GM03348 (cell line): Measurements from ENCODE around the gene RING1.

Experiments used
- DNase-seq: peaks from one replicate; pipeline ENCODE4 v3.0.0; 2012; ENCODE audit warnings: low spot score

RING1 gene

DNA sequence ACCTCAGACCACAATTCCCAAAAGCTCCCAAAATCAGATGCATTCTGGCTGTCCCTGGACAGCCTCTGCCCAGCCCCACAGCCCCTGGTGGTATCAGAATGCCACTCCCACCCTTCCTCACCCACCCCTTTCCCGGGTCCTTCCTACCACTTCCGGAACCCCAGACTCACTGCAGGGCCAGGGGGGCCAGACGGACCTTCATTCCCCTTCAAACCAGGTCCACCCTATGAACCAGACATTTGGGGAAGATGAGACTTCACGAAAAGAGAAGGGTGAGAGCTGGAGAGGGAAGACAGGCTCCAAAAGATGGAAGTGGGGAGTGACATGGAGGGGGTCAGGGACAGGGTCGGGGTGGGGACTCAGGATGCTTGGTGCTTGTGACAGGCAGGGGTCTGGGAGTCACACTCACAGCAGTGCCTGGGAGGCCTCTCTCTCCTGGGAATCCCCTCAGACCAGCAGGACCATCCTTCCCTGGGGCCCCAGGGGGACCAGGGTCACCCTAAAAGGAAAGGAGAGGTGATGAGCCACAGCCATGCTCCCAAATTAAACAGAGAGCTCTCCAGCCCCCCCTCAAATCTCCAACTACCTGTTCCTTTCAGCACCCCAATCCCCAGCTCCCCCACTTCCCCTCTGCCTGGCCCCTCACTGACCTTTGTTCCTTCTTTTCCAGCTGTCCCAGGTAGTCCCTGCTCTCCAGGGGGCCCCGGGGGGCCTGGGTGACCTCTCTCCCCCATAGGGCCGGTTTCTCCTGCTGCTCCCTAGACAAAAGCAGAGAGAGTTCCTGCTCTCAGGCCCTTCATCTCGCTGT is 36.2 kb upstream of the RING1 start:
- no peak for DNase-seq

DNA sequence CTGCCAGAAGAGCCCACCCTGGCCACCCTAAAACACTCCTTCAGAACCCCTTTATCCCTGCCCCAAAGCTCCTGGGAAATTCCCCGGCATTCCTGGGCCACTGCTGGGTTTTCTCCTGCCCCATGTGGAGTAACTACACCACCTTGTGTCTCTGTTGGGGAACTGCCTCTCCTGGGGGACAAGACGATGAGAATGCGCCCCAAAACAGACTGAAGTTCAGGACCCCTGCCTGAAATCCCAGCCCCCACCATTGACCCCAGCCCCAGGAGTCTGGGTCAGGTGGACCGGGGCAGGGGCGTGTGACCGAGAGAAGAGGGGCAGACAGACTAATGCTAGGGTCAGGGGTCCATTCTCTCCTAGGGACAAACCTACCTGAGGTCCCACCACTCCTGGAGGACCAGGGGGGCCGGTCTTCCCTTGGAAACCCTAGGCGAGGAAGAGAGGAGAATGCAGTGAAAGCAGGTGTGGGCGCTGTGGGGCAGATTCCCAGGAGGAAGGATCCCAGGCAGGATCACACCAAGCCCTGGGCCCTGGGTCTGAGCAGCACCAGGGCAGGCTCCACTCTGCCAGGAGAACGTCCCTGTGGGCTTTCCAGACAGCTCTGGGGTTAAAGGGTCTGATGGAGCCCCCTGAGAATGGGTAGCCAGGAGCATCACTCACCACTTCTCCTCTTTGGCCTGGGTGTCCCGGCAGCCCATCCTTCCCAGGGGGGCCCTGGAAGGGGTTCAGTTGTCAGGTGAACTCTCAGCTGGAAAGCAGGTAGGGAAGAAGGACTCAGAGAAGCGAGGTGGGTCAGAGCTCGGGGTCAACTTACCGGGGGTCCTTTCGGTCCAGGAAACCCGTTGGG is 35.4 kb upstream of the RING1 start:
- DNase-seq: peak; percentile 79

DNA sequence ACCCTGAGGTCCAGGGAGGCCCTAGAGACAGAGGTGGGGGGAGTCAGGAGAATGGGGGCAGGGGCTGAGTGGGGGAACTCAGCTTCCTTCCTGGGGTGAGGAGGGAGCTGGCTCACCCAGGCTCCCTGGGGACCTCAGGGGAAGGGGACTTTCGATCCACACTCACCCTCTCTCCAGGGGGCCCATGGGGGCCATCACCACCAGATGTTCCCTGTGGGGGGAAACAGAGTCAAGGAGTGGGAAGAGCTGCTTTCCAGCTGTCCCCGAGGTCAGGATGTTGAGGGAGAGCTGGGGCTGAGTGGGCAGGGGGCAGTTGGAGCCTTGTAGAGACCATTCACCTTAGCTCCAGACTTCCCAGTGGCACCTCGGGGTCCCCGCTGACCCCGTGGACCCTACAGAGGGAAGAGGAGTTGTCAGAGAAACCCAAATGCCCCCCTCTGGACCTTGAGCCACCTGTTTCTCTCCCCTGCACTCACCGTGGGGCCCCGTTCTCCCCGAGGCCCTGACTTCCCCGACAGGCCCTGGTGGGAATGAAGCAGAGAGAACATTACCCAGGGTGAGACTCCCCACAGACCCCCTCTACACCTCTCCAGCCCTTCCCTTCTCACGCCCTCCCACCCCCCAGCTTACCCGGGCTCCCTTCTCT is 34.6 kb upstream of the RING1 start:
- DNase-seq: no peak

DNA sequence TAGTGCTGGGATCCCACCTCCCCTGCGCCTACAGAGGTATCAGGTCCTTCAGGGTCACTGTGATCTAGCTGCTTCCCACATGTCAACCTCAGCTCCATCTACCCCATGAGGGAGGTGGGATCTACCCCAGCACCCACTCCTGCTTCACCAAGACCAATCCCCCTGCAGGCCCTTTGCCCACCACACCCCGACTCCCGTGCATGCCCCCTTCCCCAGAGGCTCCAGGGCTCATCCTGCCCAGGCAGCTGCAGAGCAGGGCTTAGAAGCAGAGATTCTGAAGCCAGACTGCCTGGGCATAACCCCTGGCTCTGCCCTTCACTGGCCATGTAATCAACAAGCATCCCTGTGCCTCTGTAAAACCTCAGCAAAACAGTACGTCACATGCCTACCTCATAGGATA is 33.5 kb upstream of the RING1 start:
- no peak for DNase-seq

DNA sequence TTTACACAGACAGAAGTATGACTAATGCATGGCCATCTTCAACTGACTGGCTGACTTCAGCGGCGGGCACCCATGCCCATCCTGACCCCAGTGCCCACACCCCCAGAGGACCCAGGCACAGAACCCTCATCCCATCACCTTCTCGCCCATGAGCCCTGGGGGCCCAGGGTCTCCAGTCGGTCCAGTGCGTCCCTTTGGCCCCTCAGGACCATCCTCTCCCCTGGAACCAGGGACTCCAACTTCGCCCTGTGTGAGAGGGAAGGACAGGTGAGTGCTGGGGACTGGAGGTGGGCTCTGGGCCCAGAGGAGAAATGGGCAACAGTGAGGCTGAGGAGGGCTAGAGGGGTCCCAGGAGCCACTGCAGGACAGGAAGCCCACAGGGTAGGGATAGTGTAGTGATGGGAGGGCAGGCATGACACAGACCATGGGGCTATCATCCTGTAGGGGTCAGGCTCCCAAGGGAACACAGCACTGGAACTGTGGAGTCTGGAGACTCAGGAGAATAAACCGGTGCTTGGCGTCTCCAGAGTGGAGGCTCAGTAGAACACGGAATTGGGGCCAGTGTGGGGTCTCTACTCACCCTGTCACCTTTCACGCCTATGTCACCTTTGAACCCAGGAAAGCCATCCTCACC is 32.7 kb upstream of the RING1 start:
- no peak for DNase-seq

DNA sequence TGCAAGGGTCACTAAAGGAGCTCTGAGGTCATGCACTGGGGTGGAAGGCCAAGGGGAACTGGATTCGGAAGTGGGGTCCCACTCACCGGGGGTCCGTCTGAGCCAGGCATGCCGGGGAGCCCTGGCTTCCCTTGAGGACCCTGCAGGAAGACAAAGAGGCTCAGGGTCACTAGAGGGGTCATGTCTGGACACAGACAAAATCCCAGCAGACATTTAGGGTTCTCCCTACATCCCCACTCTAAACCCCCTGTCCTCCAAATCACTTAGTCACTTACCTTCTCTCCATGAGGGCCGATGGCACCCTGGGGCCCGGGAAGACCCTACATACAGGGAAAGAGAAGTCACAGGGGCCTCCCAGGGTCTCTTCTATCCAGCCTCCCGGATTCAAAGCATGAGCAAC is 31.4 kb upstream of the RING1 start:
- no peak for DNase-seq

DNA sequence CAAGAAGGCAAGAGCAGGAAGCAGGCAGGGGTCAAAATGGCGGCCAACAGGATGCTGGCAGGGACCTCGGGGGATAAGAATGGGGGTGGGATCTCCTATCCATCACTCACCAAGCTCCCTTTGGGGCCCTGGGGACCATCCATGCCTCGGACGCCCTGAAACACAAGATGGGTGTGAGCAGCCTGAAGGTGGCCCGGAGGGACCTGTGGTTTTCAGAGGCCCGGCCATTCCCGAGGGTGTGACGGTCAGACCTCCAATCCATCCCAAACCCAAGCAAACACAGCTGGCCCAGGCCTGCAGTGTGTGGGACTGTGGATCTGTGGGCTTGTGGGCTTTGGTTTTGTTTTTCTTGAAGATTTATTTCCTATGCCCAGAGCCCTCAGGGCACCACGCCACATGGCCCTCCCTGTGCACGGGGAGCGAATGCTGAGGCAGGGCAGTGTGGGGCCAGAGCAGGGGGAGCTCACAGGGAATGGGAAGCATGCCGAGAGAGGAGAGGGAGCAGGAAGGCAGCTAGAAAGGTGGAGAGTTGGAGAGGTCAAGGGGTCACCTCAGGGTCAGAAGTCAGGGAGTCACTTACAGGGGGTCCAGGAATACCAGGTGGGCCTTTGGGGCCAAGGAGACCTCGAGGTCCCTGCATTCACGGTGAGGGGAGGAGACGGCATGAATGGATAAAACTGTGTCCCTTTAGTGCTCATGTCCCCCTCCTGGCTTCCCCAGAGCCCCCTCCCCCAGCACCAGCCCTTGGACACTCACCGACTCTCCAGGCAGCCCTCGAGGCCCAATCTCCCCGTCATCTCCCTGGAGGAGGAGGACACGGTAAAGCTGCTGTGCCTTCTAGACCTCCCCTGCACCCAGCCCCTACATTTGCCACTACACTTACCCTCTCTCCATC is 30.5 kb upstream of the RING1 start:
- DNase-seq: no peak

DNA sequence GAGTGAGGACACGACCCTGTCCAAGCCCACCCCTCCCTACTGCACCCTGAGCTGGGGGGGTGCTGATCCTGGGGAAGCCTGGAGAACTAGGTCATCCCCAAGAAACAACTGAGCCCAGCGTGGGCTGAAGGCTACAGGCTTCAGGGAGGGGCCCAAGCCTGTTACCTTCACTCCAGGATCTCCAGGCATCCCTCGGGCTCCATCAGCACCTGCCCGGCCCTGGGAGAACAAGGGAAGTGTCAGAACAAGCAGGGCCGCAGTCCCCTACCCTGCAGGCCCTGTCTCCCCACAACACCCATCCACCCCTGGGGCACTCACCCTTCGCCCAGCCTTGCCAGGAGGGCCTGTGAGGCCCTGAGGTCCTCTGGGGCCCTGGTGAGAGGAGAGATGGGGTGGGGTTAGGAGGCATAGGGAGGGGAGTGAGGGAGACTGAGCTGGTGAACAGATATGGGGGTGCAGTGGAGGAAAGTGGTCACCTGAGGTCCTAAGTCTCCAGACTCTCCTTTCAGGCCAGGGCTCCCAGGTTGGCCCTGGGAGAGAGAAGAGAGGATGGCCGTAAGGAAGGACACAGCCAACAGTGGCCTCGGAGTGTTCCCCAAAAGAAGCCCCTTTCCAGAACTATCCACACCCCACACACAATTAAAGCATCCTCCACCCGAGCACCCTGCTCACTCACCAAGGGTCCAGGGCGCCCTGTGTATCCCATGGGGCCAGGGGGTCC is 29.4 kb upstream of the RING1 start:
- no peak for DNase-seq

DNA sequence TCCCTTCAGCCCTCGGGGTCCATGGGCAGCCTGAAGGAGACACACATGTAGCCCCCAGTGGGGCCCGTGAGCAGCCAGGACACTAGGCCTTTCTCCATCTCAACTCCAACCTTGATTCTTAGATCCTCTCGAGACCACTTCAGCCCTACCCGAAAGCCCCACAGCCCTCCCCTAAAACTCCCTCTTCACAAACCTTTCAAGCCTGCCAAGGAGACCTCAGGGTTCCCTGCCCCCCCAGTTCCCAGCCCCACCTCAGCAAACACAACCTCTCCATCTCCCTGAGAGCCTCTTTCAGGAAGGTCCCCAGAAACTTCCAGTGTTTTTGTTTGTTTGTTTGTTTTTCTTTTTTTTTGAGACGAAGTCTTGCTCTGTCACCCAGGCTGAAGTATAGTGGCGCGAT is 27.2 kb upstream of the RING1 start:
- DNase-seq: no peak

DNA sequence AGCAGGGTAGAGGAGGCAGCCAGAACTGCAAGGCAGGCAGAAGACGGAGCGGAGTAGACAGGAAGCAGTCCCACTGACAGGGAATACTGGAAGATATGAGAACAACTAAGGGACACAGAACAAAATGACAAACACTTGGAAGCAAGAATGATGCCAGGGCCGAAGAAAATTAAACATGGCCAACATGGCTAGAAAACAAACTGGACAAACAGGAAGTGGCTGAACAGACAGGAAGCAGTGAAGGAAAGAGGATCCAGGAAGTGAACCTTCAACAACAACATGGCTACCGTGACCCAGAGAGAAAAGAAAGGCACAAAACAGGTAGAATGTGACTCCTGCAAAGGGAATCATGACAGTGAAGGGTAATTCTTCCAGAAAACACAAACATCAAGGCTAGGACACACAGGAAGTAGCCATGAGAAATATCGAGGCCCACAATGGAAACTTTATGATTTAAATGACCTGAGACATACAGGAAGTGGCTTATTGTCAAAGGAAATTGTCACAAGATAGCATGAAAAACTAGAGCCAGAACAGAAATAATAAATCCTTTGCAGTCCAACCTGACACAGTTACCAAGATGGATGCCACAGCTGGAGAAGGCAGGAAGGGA is 25.1 kb upstream of the RING1 start:
- no peak for DNase-seq

DNA sequence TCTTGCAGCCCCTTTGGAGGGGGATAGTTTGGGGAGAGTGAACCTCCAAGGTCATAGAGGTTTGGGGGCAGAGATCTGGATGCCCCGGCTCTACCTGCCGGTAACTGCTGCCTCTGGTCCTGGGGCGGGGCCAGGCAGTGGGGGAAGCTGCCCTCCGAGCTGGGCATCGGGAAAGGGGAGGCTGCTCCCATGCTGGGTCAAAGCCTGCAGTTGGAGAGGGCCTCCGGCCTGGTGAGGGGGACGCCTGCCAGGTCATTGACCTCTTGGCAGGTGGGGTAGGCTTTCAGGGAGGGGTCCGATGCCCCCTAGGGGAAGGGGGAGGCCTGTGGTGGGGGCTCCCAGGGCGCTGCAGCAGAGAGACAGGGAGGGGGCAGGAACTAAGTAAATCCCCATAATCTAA is 23.1 kb upstream of the RING1 start:
- no peak for DNase-seq

DNA sequence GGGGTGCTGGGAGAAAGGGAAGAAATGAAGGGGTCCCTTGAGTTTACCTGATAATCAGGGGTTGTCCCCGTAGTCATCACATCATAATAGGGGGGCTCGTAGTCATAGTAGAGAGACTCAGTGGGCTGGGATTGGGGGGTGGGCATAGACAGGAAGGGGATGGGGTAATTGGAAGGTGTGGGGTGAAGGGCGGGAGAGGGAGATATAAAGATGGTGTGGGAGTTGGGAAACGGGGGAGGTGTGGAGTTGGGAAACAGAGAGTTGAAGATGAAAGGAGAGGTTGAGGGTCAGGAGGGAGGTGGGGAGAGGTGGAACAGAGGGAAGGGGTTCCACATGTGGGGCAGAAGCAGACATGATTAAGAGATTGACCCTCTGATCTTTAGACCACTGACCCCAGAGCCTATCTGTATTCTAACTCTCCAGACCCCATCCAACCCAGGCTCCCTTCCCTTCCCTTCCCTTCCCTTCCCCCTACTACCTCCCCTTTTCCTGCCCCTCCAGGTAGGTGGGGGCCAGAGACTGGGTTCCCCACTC is 22.6 kb upstream of the RING1 start:
- no peak for DNase-seq

DNA sequence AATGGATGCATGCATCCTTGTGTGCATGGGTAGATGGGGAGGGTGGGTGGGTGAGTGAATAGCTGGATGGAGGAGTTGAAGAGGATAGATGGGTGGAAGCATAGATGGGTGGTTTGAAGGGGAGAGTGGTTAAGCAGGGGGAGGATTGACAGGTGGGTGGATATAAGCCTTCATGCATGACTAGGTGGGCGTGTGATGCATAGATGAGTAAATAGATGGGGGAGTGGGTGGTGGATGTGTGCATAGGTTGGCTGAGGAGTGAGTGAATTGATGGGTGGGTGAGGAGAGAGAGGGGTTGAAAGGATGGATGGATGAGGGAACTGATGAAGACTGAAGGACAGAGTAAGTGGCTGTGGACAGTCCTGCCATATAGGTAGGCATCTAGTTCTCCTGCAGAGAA is 20.5 kb upstream of the RING1 start:
- no peak for DNase-seq

DNA sequence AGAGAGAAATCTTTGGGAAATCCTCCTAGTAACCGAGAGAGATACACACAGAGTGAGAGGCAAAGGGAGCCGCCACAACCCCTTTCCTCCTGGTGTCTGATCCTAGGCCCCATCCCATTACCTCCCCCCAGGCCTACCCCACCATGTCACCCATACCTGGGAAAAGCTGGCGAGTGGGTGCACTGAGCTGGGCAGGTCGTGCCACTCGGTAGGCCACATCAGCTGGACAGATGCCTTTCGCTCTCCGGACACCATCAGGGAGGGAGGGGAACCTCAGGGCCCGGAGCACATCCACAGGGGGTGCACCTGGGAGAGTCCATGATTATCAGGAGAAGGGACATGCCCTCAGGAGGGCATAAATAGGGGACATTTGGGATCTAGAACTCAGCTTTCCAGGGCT is 19.1 kb upstream of the RING1 start:
- DNase-seq: no peak

DNA sequence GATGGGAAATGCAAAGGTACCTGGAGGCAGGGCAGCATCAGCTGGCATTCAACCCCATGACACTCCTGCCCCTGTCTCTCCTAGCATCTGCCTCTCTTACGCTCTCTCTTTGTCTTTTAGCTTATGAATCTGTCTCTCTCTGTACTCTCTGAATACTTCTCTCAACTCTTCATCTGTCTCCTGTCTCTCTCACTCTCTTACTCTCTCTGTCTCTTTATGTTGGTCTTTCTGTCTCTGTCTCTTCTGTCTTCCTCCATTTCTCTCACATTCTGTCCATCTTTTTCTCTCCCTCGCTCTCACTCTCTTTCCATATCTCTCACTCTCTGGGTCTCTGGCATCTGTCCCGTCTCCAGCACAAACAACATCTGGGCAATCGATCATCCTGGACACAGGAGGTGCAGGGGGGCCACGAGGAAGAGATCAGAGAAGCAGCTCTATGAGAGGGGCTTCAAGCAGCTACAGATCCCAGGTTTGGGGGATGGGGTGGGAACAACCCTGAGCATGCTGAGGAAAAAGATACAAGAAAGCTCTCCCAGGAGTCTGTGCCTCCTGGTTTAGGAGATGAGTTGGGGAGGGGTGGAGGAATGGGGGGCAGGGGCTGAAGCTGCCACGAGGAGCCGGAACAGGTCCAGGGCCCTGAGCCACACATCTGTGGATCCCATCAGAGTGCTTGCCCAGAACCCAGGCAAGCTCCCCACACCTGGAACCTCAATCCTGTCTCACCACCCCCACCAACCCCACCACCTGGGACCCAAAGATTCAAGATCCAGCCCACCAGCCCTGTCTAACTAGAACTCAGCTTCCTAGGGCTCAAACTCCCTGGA is 18.5 kb upstream of the RING1 start:
- no peak for DNase-seq

DNA sequence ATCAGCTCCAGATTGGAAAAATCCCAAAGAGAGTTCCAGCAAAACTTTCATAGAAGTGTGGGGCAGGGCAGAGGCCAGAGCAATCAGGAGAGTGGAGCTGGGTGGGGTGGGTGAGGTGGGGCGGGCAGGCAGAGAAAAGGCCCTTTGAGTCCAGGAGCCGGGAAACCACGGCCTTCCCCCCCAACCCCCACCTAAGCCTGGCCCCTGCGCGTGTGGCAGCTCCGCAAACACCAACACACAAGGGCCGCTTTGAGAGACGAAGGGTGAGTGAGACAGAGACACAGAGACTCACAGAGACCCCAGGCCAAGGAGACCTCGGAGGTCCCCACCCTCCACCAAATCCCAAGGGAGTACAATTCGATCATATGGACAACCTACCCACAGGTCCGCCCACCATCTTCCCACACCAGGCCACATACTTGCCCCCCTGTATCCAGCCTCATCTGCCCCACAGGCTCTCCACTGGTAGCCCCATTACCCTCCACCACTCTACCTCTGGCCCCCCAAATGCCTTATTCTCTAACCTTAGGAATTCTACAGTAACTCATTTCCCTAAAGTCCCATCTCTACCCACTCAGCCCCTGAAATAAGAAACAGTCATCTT is 17.7 kb upstream of the RING1 start:
- no peak for DNase-seq

DNA sequence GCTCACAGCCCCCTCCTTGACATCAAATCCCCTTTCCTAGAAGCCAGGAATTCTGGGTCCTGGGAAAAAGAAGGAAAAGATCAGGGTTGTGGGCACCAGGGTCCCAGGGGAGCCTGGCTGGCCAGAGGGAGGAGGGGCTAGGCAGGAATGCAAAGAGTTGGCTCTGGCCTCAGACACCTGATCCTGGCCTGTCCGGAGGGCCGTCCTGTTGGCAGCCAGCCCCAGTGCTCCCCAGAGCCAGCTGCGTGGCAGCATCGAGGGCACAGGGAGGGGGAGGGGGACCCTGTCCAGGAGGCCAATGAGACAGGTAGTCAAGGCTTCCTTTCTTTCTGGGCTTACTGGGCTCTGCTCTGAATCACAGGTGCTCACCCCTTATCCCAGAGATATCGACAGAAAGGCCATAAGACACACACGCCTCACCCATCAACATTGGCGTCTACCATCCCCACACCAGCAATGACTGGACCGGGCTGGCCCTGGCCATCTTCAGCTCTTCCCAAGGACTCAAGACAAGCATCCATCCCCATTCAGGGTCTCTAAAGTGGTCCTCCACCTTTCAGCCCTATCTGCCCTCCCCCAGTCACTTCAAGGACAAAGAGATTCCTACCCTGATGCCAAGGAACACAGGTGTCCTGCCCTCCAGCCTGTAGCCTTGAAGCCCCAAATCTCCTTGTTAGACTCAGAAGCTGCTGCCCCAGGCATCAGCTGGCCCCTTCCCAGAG is 16.8 kb upstream of the RING1 start:
- DNase-seq: no peak

DNA sequence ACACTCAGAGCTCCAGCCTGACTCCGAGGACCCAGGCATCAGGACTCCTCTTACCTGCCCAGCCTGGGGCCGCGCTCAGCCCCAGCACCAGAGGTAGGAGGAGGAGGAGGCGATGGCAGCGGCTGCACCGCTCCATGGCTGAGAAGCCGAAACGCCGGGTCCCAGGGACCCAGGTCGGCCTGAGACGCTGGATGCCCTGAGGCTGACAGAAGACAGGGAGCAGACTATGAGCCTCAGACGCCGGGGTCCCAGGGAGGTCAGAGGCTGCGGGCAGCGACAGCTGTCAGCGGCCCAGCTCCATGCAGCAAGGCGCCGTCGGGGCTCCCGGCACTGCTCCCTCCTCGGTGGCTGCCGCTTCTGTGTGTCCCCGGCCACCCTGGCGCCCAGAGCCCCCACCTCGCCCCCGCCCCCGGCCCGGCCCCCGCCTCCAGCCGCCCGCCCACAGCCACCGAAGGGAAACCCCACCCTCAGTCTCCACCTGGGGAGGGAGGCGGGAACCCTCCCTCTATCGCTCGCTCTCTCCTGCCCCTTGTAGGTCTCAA is 16.1 kb upstream of the RING1 start, which contains the start of gene COL11A2:
Gene COL11A2 (minus strand): TSS at position 363 of the 542 bp plus-strand sequence. CDS start 227 bp downstream, at position 136.
- DNase-seq: no peak
